ENCODE data around the gene KCP.

- no peak for TF ChIP-seq POLR2AphosphoS5 (IDR thresholded peaks at IDR 0.05; ENCODE audit: borderline replicate concordance, low read depth, low read length)
- no peak for TF ChIP-seq EZH2 (IDR thresholded peaks at IDR 0.05)
- no peak for TF ChIP-seq FOXP2 (optimal IDR thresholded peaks at IDR 0.05; ENCODE audit: control extremely low read depth, extremely low read length, insufficient read depth)
Measured at GRCh38 chr7:128865303-128865702, 45.2 kb downstream of the KCP start.
